Neural progenitor cell (in vitro differentiated cells): ENCODE measurements around the gene OR2B3. TPM values are rescaled to one million over a fixed set of nuclear protein-coding genes. Genes with fewer than 3 reads are reported as not detected.

Source experiments
- DNase-seq: peaks from one replicate; pipeline ENCODE4 v3.0.0-alpha.2; 2016; ENCODE audit warnings: low spot score
- H2AFZ ChIP-seq: fragments of 200-600 bp; sonication (generic); replicated peaks from 2 replicates; pipeline ENCODE4 v1.6.1; 2016; ENCODE audit warnings: antibody characterized with exemption
- H3F3A ChIP-seq: fragments of 200-600 bp; sonication (generic); 2 replicates; pipeline ENCODE4 v1.6.1; 2016; ENCODE audit warnings: antibody characterized with exemption, low read depth
- H3K27ac ChIP-seq: fragments of 200-600 bp; sonication (generic); 2 replicates; pipeline ENCODE4 v1.5.1; 2016; ENCODE audit warnings: mild to moderate bottlenecking
- H3K27me3 ChIP-seq: fragments of 200-600 bp; sonication (generic); 2 replicates; pipeline ENCODE4 v1.6.1; 2016; ENCODE audit warnings: mild to moderate bottlenecking, moderate library complexity
- H3K36me3 ChIP-seq: fragments of 200-600 bp; sonication (generic); 2 replicates; pipeline ENCODE4 v1.5.1; 2016
- H3K4me1 ChIP-seq: fragments of 200-600 bp; sonication (generic); 2 replicates; pipeline ENCODE4 v1.6.1; 2016; ENCODE audit warnings: mixed run types
- H3K4me2 ChIP-seq: fragments of 200-600 bp; sonication (generic); 2 replicates; pipeline ENCODE4 v1.6.1; 2016
- H3K4me3 ChIP-seq: fragments of 200-600 bp; sonication (generic); 2 replicates; pipeline ENCODE4 v1.5.1; 2016
- H3K79me2 ChIP-seq: fragments of 200-600 bp; sonication (generic); 2 replicates; pipeline ENCODE4 v1.6.1; 2016; ENCODE audit warnings: low read depth
- H3K9ac ChIP-seq: fragments of 200-600 bp; sonication (generic); 2 replicates; pipeline ENCODE4 v1.6.1; 2016
- H3K9me3 ChIP-seq: fragments of 200-600 bp; sonication (generic); 2 replicates; pipeline ENCODE4 v1.5.1; 2016; ENCODE audit warnings: low read depth
- H4K20me1 ChIP-seq: fragments of 200-600 bp; sonication (generic); 2 replicates; pipeline ENCODE4 v1.6.1; 2016; ENCODE audit warnings: low read depth
- H3K27ac Mint-ChIP-seq: 3 replicates; pipeline ENCODE4 v1.8.0; 2021; ENCODE audit warnings: mixed read lengths
- H3K27me3 Mint-ChIP-seq: 2 replicates; pipeline ENCODE4 v1.8.0; 2022; ENCODE audit warnings: low read depth, mild to moderate bottlenecking, inconsistent platforms, moderate library complexity, mixed read lengths; ENCODE audit not compliant: insufficient read depth
- H3K36me3 Mint-ChIP-seq: 3 replicates; pipeline ENCODE4 v1.8.0; 2021; ENCODE audit warnings: mixed read lengths
- H3K4me1 Mint-ChIP-seq: 3 replicates; pipeline ENCODE4 v1.8.0; 2021; ENCODE audit warnings: mixed read lengths
- H3K4me3 Mint-ChIP-seq: 3 replicates; pipeline ENCODE4 v1.8.0; 2021; ENCODE audit warnings: mild to moderate bottlenecking, moderate library complexity, mixed read lengths
- H3K9me3 Mint-ChIP-seq: 3 replicates; pipeline ENCODE4 v1.8.0; 2020; ENCODE audit warnings: mixed read lengths
- CTCF ChIP-seq: fragments of 200-600 bp; sonication (generic); IDR thresholded peaks from 2 replicates; pipeline ENCODE4 v1.5.1; 2017; ENCODE audit warnings: antibody characterized with exemption, mild to moderate bottlenecking
- EZH2 ChIP-seq: fragments of 200-600 bp; sonication (generic); IDR thresholded peaks from 2 replicates; pipeline ENCODE4 v1.6.1; 2017; ENCODE audit warnings: antibody characterized with exemption, mild to moderate bottlenecking, moderate library complexity
- EZH2phosphoT487 ChIP-seq: fragments of 200-600 bp; sonication (generic); IDR thresholded peaks from 2 replicates; pipeline ENCODE4 v1.6.1; 2017; ENCODE audit warnings: antibody characterized with exemption
- total RNA-seq: library from RNA; depleted of rRNA; stranded (reverse); fragments of >200 nt; gene quantifications from 2 replicates; pipeline ENCODE4 v1.2.3, GENCODE V29; 2015; ENCODE audit warnings: low replicate concordance

Gene OR2B3
- total RNA-seq, 1 donor from 2014 or later = not detected

DNA sequence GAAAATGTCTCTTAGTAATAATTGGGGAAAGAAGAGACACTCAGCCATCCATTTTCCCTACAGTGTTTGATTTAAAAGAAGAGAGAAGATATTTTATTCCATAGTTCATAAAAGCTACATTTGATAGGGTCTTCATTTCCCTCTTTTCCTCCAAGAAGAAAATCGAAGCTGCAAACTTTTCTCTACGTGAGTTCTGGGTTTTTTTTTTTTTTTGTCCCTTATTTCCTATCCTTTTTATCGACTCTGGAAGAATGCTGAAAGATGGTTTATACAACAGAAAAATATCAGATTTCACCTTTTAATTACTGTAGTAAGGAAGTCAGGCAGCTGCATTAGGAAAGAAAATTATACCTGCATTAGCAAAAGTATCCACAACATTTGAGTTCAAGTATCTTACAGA, 12.1 kb upstream of the OR2B3 start, which contains the start of gene OR2J1:
TSS of gene OR2J1 (plus strand) at position 301 of the 400 bp plus-strand sequence. CDS start 1,453 bp downstream, outside the sequence.
- TF ChIP-seq CTCF (no peak), EZH2phosphoT487 (no peak), EZH2 (no peak)
- Histone ChIP-seq H4K20me1 (no peaks in the 10 kb centered on the region), H3K9me3 (no peaks in the 10 kb centered on the region), H3K27ac (no peak within 1 kb of the TSS), H2AFZ (no peak within 1 kb of the TSS), H3F3A (no peaks in the 10 kb centered on the region), H3K4me1 (no peaks in the 10 kb centered on the region), H3K27me3 (no peaks in the 10 kb centered on the region), H3K4me3 (no peak within 1 kb of the TSS), H3K4me2 (no peak within 1 kb of the TSS), H3K9ac (no peak within 1 kb of the TSS), H3K79me2 (no peaks in the 10 kb centered on the region), H3K36me3 (no peaks in the 10 kb centered on the region)
- no peaks in the 10 kb centered on the region for H3K4me1 Mint-ChIP-seq
- no peaks in the 10 kb centered on the region for H3K36me3 Mint-ChIP-seq
- no peak for DNase-seq
- no peaks in the 10 kb centered on the region for H3K9me3 Mint-ChIP-seq
- no peak within 1 kb of the TSS for H3K27ac Mint-ChIP-seq
- no peak within 1 kb of the TSS for H3K4me3 Mint-ChIP-seq
- H3K27me3 Mint-ChIP-seq = no peaks in the 10 kb centered on the region

DNA sequence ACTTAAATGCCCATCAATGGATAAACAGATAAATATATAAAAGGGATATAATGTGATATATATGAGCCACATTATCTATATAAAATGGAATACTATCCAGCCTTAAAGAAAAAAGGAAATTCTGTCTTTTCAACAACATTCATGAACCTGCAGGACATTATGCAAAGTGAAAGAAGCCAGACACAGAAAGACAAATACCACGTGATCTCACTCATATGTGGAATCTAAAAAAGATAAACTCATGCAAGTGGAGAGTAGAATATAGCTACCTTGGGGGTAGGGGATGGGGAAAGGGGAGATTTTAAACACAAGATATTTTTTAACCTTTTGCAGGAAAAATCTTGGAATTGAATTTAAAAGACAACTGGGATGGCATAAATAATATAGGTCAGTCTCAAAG, 10.7 kb upstream of the OR2B3 start:
- no peak for TF ChIP-seq EZH2phosphoT487
- TF ChIP-seq EZH2 = no peak
- no peak for TF ChIP-seq CTCF
- H3K27me3 ChIP-seq = no peaks in the 10 kb centered on the region
- no peak overlapping the region for H2AFZ ChIP-seq
- H3K4me3 Mint-ChIP-seq = no peak overlapping the region
- H3K4me3 ChIP-seq = no peak overlapping the region
- no peaks in the 10 kb centered on the region for H3K9me3 Mint-ChIP-seq
- DNase-seq = no peak
- H3K36me3 Mint-ChIP-seq = no peaks in the 10 kb centered on the region
- no peaks in the 10 kb centered on the region for H3K79me2 ChIP-seq
- H3K4me1 Mint-ChIP-seq = no peaks in the 10 kb centered on the region
- no peaks in the 10 kb centered on the region for H3K9me3 ChIP-seq
- no peak overlapping the region for H3K9ac ChIP-seq
- no peaks in the 10 kb centered on the region for H3K36me3 ChIP-seq
- H3K4me2 ChIP-seq = no peak overlapping the region
- no peaks in the 10 kb centered on the region for H3K27me3 Mint-ChIP-seq
- no peak overlapping the region for H3K27ac Mint-ChIP-seq
- no peak overlapping the region for H3K27ac ChIP-seq
- H4K20me1 ChIP-seq = no peaks in the 10 kb centered on the region
- H3F3A ChIP-seq = no peaks in the 10 kb centered on the region
- no peaks in the 10 kb centered on the region for H3K4me1 ChIP-seq

DNA sequence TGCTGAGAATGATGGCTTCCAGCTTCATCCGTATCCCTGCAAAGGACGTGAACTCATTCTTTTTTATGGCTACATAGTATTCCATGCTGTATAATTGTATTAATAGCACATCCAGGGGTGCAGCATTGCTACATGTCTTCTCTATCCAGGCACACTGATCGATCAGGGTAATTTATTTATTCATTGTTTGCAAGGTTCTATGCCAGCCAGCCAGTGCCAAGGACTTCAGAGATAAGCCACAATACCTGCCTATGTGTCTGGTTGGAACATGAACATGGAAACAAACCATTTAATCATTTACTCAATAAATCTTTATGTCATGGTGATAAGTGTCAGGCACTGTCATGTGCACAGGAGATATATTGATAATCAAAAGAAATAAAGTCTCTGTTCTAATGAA, 5.8 kb upstream of the OR2B3 start:
- H3K9me3 ChIP-seq = no peaks in the 10 kb centered on the region
- H3K4me3 Mint-ChIP-seq = no peak overlapping the region
- H3K27ac Mint-ChIP-seq = no peak overlapping the region
- no peaks in the 10 kb centered on the region for H3K79me2 ChIP-seq
- TF ChIP-seq EZH2 (no peak), EZH2phosphoT487 (no peak), CTCF (no peak)
- H3K27me3 Mint-ChIP-seq = no peaks in the 10 kb centered on the region
- H3K27me3 ChIP-seq = no peaks in the 10 kb centered on the region
- H3K4me2 ChIP-seq = no peak overlapping the region
- no peak overlapping the region for H3K27ac ChIP-seq
- H3K4me1 Mint-ChIP-seq = no peaks in the 10 kb centered on the region
- H3K4me3 ChIP-seq = no peak overlapping the region
- H3K9me3 Mint-ChIP-seq = no peaks in the 10 kb centered on the region
- H3K4me1 ChIP-seq = no peaks in the 10 kb centered on the region
- no peaks in the 10 kb centered on the region for H3K36me3 Mint-ChIP-seq
- H3F3A ChIP-seq = no peaks in the 10 kb centered on the region
- no peaks in the 10 kb centered on the region for H4K20me1 ChIP-seq
- DNase-seq = no peak
- H3K36me3 ChIP-seq = no peaks in the 10 kb centered on the region
- no peak overlapping the region for H2AFZ ChIP-seq
- H3K9ac ChIP-seq = no peak overlapping the region
